AG04450 (cell line): ENCODE data around the gene H19. TPM values are rescaled to one million over a fixed set of nuclear protein-coding genes. Genes with fewer than 3 reads are reported as not detected.

ENCODE experiments used
- CTCF ChIA-PET: fragments of 300-600, 350-600 bp; formaldehyde crosslinking; extraction: SDS; loops from one replicate; lab custom pipeline; 2022; ENCODE audit warnings: antibody characterized with exemption, inconsistent platforms; lab: Charles Lee
- POLR2A ChIA-PET: fragments of 350-600 bp; formaldehyde crosslinking; extraction: SDS; loops from one replicate; lab custom pipeline; 2021; ENCODE audit warnings: antibody characterized with exemption, inconsistent platforms; lab: Yijun Ruan, JAX
- DNase-seq: peaks from one replicate; pipeline ENCODE4 v3.0.0-alpha.2; 2011; ENCODE audit warnings: low read depth, low spot score
- H3K27ac ChIP-seq: one replicate; pipeline ENCODE4 v1.5.1; 2012; ENCODE audit warnings: low read depth, low read length, control low read depth
- H3K27me3 ChIP-seq: one replicate; pipeline ENCODE4 v1.6.0; 2012; ENCODE audit warnings: low read length; ENCODE audit not compliant: control insufficient read depth, insufficient read depth
- H3K4me3 ChIP-seq: 2 replicates; pipeline ENCODE4 v1.5.1; 2011; ENCODE audit warnings: mild to moderate bottlenecking, low read depth, low read length, control low read depth
- H3K9me3 ChIP-seq: 2 replicates; pipeline ENCODE4 v1.5.1; 2012; ENCODE audit warnings: low read length; ENCODE audit not compliant: control insufficient read depth, insufficient read depth
- CTCF ChIP-seq: IDR thresholded peaks from 2 replicates; pipeline ENCODE4 v1.5.1; 2011; ENCODE audit warnings: low read depth, low read length, control low read depth, inconsistent platforms
- polyA plus RNA-seq: library from polyadenylated mRNA; depleted of rRNA; stranded (reverse); fragments of >200 nt; gene quantifications from 2 replicates; pipeline ENCODE4 v1.2.3, GENCODE V29; 2011; rRNA removed
- small RNA-seq: library from RNA; depleted of rRNA; stranded (forward); fragments of <200 nt; gene quantifications from one replicate; pipeline ENCODE3, GENCODE V24; 2012; ENCODE audit warnings: low read depth; ENCODE audit not compliant: insufficient read length

H19 gene
- polyA plus RNA-seq, 1 experiment: 0.10 TPM

DNA sequence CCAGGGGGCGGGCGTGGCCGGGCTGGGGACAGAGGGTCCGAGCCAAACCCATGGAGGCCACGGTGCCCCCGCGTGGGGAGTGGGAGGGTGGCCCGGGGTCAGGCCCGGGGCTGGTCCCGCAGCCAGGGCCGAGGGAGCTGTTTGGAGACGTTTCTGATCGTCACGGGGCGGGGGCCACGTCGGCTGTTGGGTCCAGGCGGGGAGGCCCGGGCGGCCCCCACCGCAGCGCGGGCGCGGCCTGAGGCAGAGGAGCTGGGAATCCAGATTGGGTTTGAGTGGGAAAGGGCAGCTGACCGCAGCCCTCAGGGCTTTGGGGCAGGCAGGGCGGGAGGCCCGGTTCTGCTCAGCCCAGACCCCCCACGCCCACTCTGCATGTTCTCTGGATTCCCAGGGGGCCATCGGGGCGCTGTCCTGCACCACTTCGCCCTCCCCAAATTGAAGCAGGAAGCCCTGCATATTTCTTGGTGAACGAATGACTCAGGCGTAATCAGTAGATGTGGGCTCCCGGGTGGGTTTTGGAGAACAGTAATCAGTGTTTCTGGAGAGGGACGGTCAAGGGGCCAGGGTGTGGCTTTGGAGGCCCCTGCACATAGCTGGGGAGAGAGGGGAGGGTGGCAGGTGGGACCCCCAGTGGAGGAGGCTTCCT, 49.9 kb downstream of the H19 start:
- no peak overlapping the region for H3K4me3 ChIP-seq
- no peaks in the 10 kb centered on the region for H3K9me3 ChIP-seq
- no peaks in the 10 kb centered on the region for H3K27me3 ChIP-seq
- no peak for DNase-seq
- H3K27ac ChIP-seq: no peak overlapping the region
- TF ChIP-seq CTCF: no peak
- ChIA-PET CTCF (interaction anchor here (0.5 to 4.2 kb wide), 13 partner anchors 9 to 982 kb away, joined by 3 to 33 read pairs (median 4); partner anchors contain the start of gene SYT8), POLR2A (interaction anchor here (0.6 to 1.4 kb wide), 4 partner anchors 59 to 424 kb away, joined by 3 to 8 read pairs (median 4); no protein-coding TSS in a partner anchor)

- Histone ChIP-seq H3K4me3 (no peak within 1 kb of the TSS), H3K9me3 (no peaks in the 10 kb centered on the region), H3K27me3 (no peaks in the 10 kb centered on the region), H3K27ac (no peak within 1 kb of the TSS)
- CTCF ChIA-PET: interaction anchor here (0.6 to 4.2 kb wide), 7 partner anchors 9 to 253 kb away, joined by 3 to 33 read pairs (median 4); partner anchors contain the start of gene SYT8
- POLR2A ChIA-PET: interaction anchor here (0.6 to 1.0 kb wide), 2 partner anchors 114 to 137 kb away, joined by 3 to 4 read pairs; no protein-coding TSS in a partner anchor
- no peak for TF ChIP-seq CTCF
- DNase-seq: no peak
Observed at GRCh38 chr11:1946812-1947484, 50.7 kb downstream of the H19 start, which contains the start of gene MRPL23. Gene MRPL23, plus strand, starts transcription at chr11:1947332. Its CDS starts 31 bp downstream, at chr11:1947363.

Small RNA genes within 50 kb of the gene (small RNA-seq; reads per million reads assigned to genes)
- gene RF01972: not detected
- not detected for gene RF01973

Other genes with a start within 250 kb of the H19 start
- 0.04 TPM in 1 of 2 replicates, not detected in the other for gene IFITM10, start 247.2 kb downstream of the H19 start, polyA plus RNA-seq
- 77.8 and 136 TPM in 2 replicates for gene CTSD, start 233.9 kb downstream of the H19 start, polyA plus RNA-seq
- not detected in 2 replicates for gene SYT8, start 162.9 kb downstream of the H19 start, polyA plus RNA-seq
- gene TNNI2, start 158.9 kb downstream of the H19 start, polyA plus RNA-seq: not detected in 2 replicates
- gene LSP1, start 144.8 kb downstream of the H19 start, polyA plus RNA-seq: 0.10 TPM in 1 of 2 replicates, not detected in the other
- gene PRR33, start 105.9 kb downstream of the H19 start, polyA plus RNA-seq: not detected in 2 replicates
- not detected in 2 replicates for gene TNNT3, start 78.1 kb downstream of the H19 start, polyA plus RNA-seq
- gene MRPL23, start 50.5 kb downstream of the H19 start, polyA plus RNA-seq: 63.3 and 78.3 TPM in 2 replicates
- gene IGF2, start 141.5 kb upstream of the H19 start, polyA plus RNA-seq: 16.6 and 30.8 TPM in 2 replicates
- not detected in 2 replicates for gene INS, start 163.4 kb upstream of the H19 start, polyA plus RNA-seq
- not detected in 2 replicates for gene TH, start 174.0 kb upstream of the H19 start, polyA plus RNA-seq